IPS-NIHi7 (cell line): ENCODE results near the gene FBXO30.

Source experiments
- DNase-seq: peaks from one replicate; pipeline ENCODE4 v3.0.0; 2012; ENCODE audit warnings: mixed read lengths; ENCODE audit errors: extremely low spot score

The FBXO30 gene, protein sequence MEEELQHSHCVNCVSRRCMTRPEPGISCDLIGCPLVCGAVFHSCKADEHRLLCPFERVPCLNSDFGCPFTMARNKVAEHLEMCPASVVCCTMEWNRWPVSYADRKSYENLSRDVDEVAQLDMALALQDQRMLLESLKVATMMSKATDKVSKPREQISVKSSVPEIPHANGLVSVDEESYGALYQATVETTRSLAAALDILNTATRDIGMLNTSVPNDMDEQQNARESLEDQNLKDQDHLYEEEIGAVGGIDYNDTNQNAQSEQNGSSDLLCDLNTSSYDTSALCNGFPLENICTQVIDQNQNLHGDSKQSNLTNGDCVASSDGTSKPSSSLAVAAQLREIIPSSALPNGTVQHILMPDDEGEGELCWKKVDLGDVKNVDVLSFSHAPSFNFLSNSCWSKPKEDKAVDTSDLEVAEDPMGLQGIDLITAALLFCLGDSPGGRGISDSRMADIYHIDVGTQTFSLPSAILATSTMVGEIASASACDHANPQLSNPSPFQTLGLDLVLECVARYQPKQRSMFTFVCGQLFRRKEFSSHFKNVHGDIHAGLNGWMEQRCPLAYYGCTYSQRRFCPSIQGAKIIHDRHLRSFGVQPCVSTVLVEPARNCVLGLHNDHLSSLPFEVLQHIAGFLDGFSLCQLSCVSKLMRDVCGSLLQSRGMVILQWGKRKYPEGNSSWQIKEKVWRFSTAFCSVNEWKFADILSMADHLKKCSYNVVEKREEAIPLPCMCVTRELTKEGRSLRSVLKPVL

DNA sequence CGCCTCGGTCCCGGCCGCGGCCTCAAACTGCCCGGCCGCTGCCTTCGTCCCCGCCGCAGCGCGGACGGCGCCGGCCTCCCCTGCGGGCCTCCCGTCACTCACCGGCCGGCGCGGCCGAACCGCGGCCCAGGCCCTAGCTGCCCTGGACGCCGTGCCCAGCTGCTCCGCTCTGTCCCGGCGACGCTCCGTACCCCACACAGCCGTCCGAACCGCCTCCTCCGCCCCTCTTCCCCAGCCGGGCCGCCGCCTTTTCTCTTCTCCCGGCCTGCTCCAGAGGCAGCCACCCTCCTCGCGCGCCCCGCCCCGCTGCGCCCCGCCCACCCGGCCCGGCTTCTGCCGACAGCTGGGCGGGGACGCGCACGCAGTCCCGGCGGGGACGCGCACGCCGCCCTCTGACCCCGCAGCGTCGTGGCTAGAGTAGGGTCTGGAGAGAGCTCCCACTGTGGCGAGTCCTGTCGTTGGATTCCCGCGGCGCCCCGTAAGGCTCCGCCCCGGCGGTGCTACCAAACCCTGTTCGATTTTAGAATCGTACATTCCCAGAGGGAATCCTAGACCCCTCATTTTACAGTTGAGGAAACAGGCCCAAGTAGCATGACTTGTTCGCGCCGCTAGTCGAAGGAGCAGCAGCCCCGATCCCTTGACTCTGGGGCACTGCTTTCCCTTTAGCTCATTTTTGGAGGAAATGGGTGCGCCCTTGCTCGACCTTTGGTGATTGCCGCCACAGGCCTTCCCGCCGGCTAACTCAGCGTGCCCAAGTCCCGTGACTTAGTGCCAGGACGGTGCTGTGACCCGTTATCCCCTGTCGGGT lies at the start of gene FBXO30:
Gene FBXO30 (minus strand): TSS at position 295 of the 808 bp plus-strand sequence. CDS start 8,390 bp downstream, outside the sequence.
- peak; percentile 91 for DNase-seq

DNA sequence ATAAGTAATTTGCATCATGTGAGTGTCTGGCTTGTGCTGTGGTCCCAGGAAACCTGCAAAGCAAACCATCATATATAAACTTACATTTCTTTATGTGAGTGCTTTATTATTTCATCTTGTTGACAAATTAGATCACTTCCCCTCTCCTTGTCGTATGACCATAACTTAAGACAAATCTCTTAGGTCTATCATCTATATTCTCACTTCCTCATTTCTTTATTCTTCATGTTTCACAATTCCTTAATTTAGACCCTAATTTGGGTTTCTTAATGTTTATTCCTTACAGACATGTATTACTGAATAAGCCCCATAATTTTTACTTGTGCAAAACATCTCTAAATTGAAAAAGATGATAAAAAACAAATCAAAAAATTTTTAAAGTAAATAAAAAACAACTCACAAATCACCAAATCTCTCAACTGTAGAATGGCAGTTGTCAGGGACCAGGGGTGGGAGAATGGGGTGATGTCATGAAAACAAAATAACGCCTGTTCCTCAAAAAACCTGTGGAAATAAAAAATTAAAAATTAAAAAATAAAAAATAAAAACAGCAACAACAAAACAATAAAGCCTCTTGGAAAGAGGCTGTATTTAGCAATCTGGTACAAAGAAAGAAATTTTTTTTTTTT lies 49.5 kb upstream of the FBXO30 start:
- DNase-seq: no peak

DNA sequence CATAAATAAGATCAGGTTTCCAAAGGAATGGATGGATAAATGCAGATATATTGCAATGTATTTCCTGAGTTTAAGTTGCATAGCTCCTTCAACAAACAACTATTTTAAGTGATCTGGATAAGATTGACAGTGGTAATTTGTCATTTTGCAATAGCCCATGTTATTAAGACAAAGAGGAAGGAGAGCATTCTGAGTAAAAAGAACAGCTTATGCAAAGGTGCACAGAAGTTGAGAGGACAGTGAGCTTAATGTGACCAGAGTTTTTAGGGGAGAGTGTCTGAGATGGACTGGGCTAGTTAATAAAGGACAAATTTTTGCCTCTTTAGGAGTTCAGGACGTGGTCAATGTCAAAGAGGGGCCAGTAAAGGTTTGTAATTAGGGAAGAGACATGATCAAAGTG lies 48.8 kb upstream of the FBXO30 start:
- DNase-seq: no peak

DNA sequence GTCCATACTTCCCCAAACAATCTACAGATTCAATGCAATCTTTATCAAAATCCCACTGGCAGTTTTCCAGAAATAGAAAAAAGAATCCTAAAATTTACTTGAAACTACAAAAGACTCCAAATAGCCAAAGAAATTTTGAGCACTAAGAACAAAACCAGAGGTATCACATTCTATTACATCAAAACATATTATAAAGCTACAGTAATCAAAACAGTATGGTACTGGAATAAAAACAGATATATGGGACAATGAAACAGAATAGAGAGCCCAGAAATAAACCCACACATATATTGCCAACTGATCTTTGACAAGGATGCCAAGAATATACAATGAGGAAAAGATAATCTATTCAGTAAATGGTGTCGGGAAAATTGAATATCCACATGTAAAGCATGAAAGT lies 46.0 kb upstream of the FBXO30 start:
- no peak for DNase-seq

DNA sequence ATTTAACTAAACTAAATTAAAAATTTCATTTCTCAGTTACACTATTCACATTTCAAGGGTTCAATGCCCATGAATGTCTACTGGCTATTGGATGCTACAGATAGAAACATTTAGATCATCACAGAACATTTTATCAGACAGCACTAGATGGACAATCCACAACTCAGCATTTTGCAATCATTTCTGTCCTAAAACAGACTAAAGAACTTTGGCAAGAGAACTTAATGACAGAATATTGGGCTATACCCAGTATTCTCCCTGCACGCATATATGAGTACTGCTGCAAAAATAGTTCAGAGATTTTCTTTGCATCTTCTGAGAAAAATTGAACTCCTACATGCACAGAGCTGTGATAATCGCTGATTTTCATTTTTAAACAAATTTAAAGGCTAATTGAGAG lies 36.1 kb upstream of the FBXO30 start:
- DNase-seq: no peak

DNA sequence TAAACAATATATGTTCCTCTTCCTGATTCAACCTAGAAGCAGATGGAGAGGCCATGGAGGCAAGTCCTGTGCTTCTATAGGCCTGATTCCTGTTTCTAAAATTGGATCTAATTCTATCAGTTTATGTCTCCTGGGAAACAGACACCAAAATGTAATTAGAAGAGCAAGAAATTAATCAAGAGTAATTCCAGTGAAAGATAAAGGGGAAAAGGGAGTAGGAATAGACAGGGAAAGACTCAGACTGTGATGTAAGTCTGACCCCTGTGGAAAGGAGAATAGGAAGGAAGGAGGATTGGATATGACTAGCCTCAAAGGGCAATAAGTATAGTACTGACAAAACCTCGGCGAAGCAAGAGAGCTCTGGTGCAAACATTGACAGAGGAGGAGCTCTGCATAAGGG lies 33.9 kb upstream of the FBXO30 start:
- DNase-seq: no peak

DNA sequence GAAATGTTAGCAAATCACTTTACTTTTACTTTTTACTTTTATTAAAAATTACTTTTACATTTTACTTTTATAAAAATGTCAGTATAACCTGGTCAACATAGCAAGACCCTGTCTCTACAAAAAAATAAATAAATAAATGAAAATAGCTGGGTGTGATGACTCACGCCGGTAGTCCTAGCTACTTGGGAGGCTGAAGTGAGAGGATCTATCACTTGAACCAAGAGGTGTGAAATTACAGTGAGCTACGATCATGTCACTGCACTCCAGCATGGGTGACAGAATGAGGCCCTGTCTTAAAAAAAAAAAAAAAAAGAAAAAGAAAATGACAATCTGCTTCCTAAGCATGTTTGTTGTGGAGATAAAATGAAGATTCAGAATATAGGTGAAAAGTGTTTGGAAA lies 31.0 kb upstream of the FBXO30 start:
- no peak for DNase-seq

DNA sequence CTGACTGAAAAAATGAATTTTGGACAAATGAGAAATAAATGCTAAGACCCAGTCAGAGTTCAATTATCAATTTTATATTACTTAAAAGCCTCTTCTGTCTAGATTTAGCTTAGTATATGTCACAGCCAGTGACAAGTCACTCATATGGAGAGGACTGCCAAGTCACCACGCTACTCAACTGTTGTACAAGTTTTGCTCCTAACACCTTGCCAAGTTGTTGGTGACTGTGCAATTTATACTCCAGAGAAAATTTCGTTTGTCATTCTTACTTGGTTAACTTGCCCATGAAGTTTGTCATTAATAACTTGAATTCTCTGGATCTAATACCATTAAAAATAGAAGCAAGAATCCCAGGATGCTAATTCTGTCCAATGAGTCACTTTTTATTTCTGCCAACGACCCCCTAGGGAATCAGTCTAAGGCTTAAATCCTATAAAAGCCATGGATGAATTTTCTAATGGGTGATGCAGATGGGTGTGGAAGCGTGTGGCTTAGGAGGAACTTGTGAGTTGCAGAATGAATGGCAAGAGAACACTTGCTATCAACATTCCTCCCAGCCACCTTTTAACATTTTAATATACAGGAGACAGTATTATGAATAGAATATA lies 30.4 kb upstream of the FBXO30 start:
- no peak for DNase-seq

DNA sequence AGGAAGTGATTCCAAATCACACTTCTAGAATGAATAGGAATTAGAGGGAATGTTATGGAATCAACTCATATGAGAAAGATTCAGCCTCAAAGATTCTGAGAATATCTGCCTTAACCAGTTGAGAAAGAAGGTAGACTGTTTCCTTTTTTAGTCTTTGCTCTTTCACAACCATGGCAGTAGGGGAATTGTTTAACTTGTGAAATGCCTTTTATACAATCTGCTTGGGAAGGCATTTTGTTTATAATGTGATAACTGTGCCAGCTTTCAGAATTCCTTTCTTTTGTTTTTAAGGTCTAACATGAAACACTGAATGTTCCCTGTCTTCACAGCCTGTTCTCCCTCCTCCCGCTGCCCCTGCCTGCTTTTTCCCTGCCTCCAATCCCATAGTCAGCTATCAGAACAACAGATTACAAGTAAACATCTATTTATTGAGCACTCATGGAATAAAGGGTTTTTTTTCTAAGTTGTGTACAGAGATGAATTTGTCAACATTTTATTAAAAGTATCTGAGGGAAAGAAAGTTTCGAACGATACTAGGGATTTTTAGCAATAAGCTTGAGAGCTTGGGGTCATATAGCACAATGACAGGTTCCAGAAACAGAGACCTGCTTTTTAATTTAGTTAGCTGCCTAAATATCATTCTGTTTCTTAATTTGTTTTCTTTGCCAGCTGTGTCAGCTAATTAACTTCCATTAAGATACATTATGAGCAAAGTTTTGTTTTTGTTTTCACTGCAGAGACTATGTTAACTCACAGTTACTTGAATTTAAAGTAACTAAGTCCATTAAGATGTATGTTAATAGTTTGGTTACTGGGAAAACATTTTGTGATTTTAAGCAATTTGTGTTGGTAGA lies 28.3 kb upstream of the FBXO30 start:
- DNase-seq: no peak

DNA sequence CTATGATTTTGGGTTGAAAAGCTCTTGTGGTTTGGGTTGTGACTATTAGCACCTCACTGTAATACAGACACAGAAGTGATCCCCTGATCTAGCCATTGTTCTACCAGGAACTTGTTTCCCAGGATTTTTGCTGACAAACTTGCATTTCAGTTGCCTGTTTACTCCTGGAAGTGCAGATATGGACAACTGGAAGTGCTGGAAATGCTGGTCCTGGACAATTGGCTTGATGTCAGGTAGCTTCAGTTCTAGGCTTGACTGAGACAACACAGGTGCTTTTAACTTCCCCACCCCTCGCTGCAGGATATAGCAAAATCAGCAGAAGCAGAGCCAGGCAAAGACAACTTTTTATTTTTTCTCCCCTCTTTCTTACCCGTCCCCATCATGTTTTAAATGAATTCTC lies 27.1 kb upstream of the FBXO30 start:
- DNase-seq: no peak

DNA sequence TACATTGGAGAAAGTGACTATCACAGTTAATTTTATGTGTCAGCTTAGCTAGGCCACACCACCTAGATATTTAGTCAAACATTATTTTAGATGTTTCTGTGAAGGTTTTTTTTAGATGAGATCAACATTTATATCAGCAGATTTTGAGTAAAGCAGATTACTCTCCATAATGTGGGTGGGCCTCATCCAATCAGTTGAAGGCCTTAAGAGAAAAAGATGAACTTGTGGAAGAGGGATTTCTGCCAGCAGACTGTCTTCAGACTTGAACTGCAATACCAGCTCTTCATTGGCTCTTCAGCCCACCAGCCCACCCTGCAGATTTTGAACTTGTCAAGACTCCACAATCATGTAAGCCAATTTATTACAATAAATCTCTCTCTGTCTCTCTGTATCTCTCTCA lies 25.1 kb upstream of the FBXO30 start:
- no peak for DNase-seq

DNA sequence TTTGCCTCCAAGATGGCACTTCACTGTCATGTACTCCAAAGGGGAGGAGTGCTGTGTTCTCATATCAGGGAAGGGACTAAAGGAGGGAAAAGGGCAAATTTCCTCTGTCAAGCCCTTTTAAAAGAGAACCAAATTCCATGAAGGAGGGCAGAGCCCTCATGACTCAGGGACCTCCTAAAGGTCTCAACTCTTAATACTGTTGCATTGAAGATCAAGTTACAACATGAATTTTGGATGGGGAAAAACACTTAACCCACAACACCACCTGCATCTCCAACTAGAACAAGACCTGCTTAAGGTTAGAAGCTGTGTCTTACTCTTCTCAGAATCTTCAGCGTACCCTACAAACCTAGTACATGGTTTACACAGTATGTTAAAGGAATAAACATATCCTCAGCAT lies 23.7 kb upstream of the FBXO30 start:
- DNase-seq: no peak

DNA sequence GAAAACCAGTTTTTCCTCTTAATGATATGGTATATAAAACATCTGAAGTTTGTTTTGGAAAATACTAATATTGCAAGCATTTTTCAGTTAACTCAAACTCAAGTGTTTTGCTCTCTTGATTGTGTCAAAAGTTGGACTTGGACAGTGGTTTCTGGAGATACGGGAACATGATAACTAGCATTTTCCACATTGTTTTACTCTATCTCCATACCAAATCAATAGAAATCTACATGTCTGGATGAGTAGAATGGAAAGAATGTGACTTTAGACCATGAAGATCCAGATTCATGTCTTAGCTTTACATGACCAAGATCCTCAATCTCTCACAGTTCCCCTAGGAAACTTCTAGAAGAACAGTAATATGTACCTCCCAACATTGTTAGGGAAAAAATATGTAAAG lies 22.2 kb upstream of the FBXO30 start:
- no peak for DNase-seq

DNA sequence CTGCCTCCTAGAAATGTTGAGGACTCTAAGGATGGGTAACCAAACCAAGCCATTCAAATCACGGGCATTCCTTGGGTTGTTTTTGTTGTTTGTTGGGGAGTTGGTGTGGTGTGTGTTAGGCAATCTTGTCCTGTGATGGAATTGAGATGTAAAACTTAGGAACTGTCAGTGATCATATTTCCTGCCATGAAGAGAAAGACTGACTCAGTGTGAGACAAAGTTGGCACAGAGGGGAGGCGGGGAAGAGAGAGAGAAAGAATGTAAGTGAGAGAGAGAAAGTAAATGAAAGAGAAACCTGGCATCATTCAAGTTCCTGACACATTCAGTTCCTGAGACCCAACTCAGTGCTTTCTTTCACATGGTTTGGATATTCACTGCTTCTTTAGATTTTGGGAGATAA lies 21.6 kb upstream of the FBXO30 start:
- no peak for DNase-seq

DNA sequence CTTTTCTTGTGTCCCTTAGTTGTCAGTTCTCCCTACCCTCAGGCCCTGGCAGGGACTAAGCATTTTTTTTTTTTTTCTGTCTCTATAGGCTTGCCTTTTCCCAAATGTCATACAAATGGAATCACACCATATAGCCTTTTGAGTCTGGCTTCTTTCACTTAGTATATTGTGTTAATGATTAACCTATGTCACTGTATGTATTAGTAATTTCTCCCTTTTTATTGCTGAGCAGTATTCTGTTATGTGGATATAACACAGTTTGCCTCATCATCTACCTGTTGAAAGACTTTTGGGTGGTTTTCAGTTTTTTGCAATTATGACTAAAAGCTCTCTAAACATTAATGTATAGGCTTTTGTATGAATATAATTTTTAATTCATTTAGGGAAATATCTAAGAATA lies 16.0 kb upstream of the FBXO30 start:
- DNase-seq: no peak

DNA sequence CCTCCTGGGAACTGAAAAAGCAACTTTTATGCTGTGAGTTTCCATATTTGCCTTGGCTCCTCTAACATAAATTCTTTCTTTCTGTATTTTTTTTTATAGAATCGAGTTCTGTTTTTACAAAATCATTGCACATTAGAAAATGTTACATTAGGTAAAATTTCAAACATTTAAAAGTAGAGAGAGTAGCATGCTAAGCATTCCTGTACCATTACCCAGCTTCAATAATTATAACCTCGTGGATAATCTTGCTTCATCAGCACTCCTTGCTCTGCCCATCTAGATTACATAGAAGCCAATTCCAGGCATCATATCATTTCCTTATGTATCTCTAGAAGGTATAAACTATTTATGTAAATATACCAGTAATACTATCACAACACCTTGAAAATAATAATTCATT lies 15.4 kb upstream of the FBXO30 start:
- DNase-seq: no peak

DNA sequence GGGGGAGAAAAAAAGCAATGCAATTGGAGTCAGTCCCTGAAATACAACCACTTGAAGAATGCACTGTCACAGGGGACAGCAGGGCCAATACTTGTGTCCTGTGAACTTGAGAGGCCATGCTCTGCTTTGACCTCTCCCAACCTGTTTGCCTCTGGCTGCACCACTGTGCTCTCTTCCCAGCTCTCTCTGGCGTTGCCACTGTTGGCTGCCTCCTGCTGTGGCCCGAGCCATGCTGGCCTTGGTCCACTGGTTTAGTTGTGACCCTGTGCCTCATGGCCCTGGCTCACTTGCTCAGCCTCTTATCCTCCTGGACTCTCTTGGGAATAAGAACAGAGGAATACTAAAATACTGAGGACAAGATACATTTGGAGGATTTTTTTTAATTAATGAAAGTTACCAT lies 14.5 kb upstream of the FBXO30 start:
- DNase-seq: peak; percentile 21

DNA sequence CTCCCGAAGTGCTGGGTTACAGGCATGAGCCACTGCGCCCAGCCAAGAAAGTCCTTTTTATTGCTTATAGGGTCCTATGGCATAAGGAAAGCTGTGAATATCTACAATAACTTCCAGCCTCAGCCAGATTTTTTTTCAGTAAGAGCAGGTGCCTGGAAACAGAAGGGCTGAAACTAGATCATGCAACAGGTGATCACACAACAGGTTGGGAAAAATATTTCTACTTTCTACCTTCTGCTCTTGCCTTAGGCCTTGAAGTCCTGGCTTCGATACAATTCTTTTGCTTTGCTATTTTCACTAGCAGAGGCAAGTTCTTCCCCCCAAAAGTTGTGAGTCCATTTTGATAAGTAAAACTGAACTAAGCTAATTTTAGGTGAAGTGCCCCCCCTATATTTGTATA lies 9.7 kb upstream of the FBXO30 start:
- DNase-seq: no peak

DNA sequence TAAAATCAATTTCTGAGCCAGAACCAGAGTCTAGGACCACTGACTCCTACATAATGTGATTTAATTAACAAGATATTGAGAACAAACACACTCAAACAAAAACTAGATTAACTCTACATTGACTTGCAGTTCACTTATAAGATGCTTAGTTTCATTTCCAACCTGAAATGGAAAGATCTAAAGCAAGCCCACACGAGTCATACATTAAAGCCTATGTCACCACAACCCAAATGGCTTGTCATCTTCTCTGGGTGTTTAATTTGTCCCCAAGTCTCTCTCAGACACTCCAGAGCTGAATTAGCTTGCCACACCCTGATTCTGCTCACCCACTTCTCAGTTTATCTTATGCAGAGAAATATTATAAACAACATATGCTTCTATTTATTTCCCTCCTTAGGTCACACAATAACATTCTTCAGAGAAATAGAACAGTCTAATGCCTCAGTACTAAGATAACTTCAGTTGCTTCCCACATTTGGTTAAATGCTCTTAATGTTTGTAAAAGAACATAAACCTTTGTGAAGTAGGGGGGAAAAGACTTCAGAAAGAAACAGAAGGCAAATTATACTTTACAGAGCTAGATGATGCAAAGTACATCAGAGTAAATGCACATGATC lies 8.8 kb upstream of the FBXO30 start:
- no peak for DNase-seq

DNA sequence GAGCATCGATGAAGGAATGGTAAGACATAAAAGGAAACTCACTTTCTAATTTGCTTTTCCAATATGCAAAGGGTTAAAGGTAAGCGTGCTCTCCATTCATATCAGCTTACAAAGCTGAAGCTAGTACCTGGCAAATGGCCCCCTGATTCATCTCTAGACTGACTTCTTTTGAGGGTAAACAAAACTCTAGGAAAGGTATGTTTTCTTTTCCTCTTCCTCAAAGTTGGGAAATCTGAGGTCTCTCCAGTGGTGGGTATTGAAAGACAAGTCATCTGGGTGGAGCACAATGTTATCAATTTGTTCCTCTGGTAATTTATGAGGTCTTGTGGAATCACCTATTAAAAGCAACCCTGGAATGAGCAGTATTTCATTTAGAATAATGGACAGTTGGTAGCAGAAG lies 7.9 kb upstream of the FBXO30 start:
- no peak for DNase-seq
